Effector memory CD8-positive, alpha-beta T cell (primary cell): ENCODE data around the gene PHLPP1.

Experiments
- ATAC-seq: fragments of 150-1000 bp; cut with Tn5 transposase; replicated peaks from 2 replicates; pipeline ENCODE4 v1.10.0; 2021; ENCODE audit warnings: mild to moderate bottlenecking, moderate library complexity
- DNase-seq, 3 experiments: peaks; one replicate each; pipeline ENCODE4 v3.0.0; 2021
- H3K27ac Mint-ChIP-seq, 2 donors: one replicate each; pipeline ENCODE4 v1.8.0; 2022; ENCODE audit warnings: mild to moderate bottlenecking in 2 of 2, mixed read lengths in 2 of 2, moderate library complexity in 2 of 2
- H3K27me3 Mint-ChIP-seq, 2 donors: one replicate each; pipeline ENCODE4 v1.8.0; 2022; ENCODE audit warnings: mixed read lengths in 2 of 2
- H3K36me3 Mint-ChIP-seq: one replicate; pipeline ENCODE4 v1.8.0; 2022; ENCODE audit warnings: mild to moderate bottlenecking, moderate library complexity, mixed read lengths; ENCODE audit not compliant: insufficient read depth
- H3K4me1 Mint-ChIP-seq, 2 donors: one replicate each; pipeline ENCODE4 v1.8.0; 2022; ENCODE audit warnings: low read depth in 2 of 2, mixed read lengths in 2 of 2
- H3K4me3 Mint-ChIP-seq, 2 donors: one replicate each; pipeline ENCODE4 v1.8.0; 2022; ENCODE audit warnings: mild to moderate bottlenecking in 2 of 2, mixed read lengths in 2 of 2, moderate library complexity in 2 of 2
- H3K9me3 Mint-ChIP-seq, 2 donors: one replicate each; pipeline ENCODE4 v1.8.0; 2022; ENCODE audit warnings: mixed read lengths in 2 of 2

Gene PHLPP1

GRCh38 chr18:62876111-62876510, 160.8 kb downstream of the PHLPP1 start:
- H3K27ac Mint-ChIP-seq: no peak overlapping the region
- peaks cover 4% of the 10 kb centered on the region for H3K36me3 Mint-ChIP-seq
- no peaks in the 10 kb centered on the region for H3K9me3 Mint-ChIP-seq
- ATAC-seq: no peak
- H3K27me3 Mint-ChIP-seq: no peaks in the 10 kb centered on the region
- no peak overlapping the region for H3K4me3 Mint-ChIP-seq
- DNase-seq: no peak
- H3K4me1 Mint-ChIP-seq: peaks cover 0 to 12% of the 10 kb centered on the region in 2 donors

GRCh38 chr18:62876828-62877227, 161.5 kb downstream of the PHLPP1 start:
- ATAC-seq (no peak), DNase-seq (no peak)
- Mint-ChIP-seq H3K9me3 (no peaks in the 10 kb centered on the region), H3K27ac (no peak overlapping the region), H3K4me1 (peaks cover 3 to 16% of the 10 kb centered on the region in 2 donors), H3K4me3 (no peak overlapping the region), H3K27me3 (no peaks in the 10 kb centered on the region), H3K36me3 (peaks cover 4% of the 10 kb centered on the region)

GRCh38 chr18:62877411-62878221, 162.3 kb downstream of the PHLPP1 start:
- DNase-seq (no peak), ATAC-seq (no peak)
- H3K4me3 Mint-ChIP-seq: no peak overlapping the region
- H3K4me1 Mint-ChIP-seq: peaks cover 3 to 16% of the 10 kb centered on the region in 2 donors
- peaks cover 4% of the 10 kb centered on the region for H3K36me3 Mint-ChIP-seq
- H3K27ac Mint-ChIP-seq: no peak overlapping the region
- H3K27me3 Mint-ChIP-seq: no peaks in the 10 kb centered on the region
- H3K9me3 Mint-ChIP-seq: no peaks in the 10 kb centered on the region

DNA sequence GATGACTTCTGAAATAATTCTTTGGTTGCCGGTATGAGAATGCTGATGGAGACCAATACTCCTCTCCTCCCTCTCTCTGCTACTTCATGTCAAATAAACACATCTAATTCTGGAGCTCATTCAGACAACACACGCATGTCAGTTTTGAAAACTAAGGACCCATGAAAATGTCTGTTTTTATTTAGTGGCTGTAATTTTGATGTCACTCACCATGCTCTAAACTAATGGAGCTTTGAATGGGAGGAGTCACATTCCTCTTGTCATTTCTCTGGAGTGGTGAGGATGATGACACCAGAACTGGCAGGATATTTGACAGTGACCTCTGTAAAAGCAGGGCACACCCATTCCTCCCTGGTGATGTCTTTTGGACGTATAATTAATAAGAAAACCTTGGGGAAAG, 163.0 kb downstream of the PHLPP1 start:
- DNase-seq (no peak), ATAC-seq (no peak)
- no peaks in the 10 kb centered on the region for H3K27me3 Mint-ChIP-seq
- H3K27ac Mint-ChIP-seq: no peak overlapping the region
- H3K9me3 Mint-ChIP-seq: no peaks in the 10 kb centered on the region
- peaks cover 3 to 16% of the 10 kb centered on the region in 2 donors for H3K4me1 Mint-ChIP-seq
- H3K36me3 Mint-ChIP-seq: peaks cover 4% of the 10 kb centered on the region
- H3K4me3 Mint-ChIP-seq: no peak overlapping the region

DNA sequence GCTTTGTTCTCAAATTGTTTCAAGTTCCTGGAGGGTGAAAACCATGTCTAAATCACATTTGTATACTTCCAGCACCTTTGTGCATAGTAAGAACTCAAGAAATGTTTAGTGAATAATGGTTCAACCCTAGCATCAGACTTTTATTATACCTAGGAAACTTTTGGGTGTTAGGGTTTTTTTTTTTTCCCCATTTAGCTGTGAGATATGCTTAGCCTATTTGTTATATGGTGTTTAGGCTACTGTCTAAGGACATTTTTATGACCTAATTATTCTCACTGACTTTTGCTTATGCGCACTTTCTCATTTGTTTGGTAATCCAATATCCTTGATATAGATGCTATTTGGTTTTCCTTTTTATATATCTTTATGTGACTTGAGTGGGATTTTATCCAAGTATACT, 164.7 kb downstream of the PHLPP1 start:
- no peak overlapping the region for H3K27ac Mint-ChIP-seq
- no peaks in the 10 kb centered on the region for H3K36me3 Mint-ChIP-seq
- ATAC-seq (no peak), DNase-seq (no peak)
- no peak overlapping the region for H3K4me3 Mint-ChIP-seq
- no peaks in the 10 kb centered on the region for H3K27me3 Mint-ChIP-seq
- peaks cover 3 to 18% of the 10 kb centered on the region in 2 donors for H3K4me1 Mint-ChIP-seq
- no peaks in the 10 kb centered on the region for H3K9me3 Mint-ChIP-seq

DNA sequence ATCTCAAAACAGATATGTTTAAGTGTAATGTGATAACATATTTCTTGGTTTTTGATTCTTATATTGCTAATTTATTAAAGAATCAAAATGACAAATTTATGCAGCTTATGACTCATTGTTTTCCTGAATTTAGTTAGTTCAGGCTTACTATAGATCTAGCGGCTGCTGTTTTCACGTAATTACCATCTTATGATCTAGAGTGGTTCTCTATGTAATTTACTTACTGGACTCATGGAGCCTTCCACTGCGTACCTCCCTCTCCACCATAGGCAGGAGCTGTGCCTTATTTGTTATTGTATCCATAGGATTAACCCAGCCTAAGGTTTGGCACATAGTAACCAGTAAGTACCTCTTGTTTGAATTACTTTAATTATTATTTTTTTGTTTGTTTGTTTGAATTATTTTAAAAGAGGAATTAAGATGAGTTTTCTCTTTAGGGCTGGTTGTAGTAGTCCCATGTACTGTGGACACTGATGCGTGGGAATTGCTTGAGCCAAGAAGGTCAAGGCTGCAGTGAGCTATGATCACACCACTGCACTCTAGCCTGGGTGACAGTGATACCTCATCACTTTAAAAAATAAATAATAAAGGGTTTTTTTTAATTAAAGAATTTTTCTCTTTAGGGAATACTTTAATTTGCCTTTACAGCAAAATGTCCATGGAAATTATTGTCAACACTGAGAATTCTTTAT, 165.5 kb downstream of the PHLPP1 start:
- Mint-ChIP-seq H3K36me3 (no peaks in the 10 kb centered on the region), H3K27ac (no peak overlapping the region), H3K4me3 (no peak overlapping the region), H3K4me1 (peaks cover 3 to 22% of the 10 kb centered on the region in 2 donors), H3K9me3 (no peaks in the 10 kb centered on the region), H3K27me3 (no peaks in the 10 kb centered on the region)
- DNase-seq (no peak), ATAC-seq (no peak)

DNA sequence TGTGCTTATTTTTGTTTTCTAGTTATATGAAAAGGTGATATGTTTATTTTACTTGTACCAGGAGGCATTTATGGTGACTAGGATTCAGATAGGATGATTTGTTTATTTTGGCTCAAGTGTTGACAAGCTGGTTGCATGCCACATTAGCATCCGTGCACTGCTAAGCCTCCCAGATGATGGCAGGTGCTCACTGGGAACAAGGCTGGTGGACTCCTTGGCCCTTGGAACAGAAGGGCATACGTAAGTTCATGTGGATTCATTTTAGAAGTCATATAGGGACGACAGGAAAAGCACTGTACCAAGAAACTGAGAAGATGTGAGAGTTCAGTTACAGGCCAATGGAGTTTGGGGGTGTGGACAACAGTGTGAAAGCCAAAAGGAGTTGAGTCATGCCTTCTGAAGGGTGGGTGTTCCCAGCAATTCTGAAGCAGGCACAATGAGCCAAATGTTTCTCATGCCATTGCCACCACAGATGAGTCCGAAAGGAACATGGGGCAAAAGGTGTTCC, 166.2 kb downstream of the PHLPP1 start:
- ATAC-seq: no peak
- no peaks in the 10 kb centered on the region for H3K9me3 Mint-ChIP-seq
- no peak for DNase-seq
- no peaks in the 10 kb centered on the region for H3K27me3 Mint-ChIP-seq
- H3K27ac Mint-ChIP-seq: no peak overlapping the region
- no peaks in the 10 kb centered on the region for H3K36me3 Mint-ChIP-seq
- no peak overlapping the region for H3K4me3 Mint-ChIP-seq
- peaks cover 3 to 23% of the 10 kb centered on the region in 2 donors for H3K4me1 Mint-ChIP-seq

GRCh38 chr18:62883937-62884735, 168.8 kb downstream of the PHLPP1 start:
- peak; percentile 39 for ATAC-seq
- H3K4me3 Mint-ChIP-seq: no peak overlapping the region

GRCh38 chr18:62885804-62886203, 170.5 kb downstream of the PHLPP1 start:
- no peak for DNase-seq

More at GRCh38 chr18:62883937-62884735, 168.8 kb downstream of the PHLPP1 start:
- H3K36me3 Mint-ChIP-seq: no peaks in the 10 kb centered on the region
- H3K27ac Mint-ChIP-seq: no peak overlapping the region
- H3K27me3 Mint-ChIP-seq: no peaks in the 10 kb centered on the region
- no peaks in the 10 kb centered on the region for H3K9me3 Mint-ChIP-seq
- H3K4me1 Mint-ChIP-seq: peaks cover 3 to 23% of the 10 kb centered on the region in 2 donors
- DNase-seq: no peak

DNA sequence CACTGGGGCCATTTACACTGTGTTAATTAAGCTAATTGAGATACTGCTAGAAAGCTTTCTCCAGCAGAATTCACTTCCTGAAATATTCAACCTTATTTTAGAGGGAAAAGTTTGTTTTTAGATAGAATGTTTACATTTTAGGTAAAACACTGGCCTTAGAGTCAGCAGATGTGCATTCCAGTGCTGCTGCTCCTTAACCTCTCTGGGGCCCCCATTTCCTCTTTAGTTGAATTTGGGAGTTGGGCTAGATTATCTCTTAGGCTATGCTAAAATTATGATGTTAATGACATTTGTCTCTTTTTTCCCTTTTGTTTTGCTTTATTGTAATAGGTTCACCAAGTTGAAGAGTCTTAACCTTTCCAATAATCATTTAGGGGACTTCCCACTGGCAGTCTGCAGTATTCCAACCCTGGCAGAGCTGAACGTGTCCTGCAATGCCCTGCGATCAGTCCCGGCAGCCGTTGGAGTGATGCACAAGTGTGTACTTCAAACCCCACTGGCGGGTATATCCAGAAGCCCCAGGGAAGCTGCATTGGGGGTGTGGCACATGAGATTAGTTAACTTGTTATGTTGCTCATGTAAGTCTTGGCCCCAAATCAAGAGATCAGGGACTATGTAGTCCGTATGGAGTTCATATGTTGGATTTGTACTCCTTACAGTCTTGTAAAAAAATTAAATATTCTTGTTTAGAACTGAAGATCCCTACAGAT, 179.5 kb downstream of the PHLPP1 start:
- H3K4me1 Mint-ChIP-seq: no peaks in the 10 kb centered on the region
- H3K9me3 Mint-ChIP-seq: no peaks in the 10 kb centered on the region
- peaks cover 5% of the 10 kb centered on the region for H3K36me3 Mint-ChIP-seq
- no peak for DNase-seq
- H3K27me3 Mint-ChIP-seq: no peaks in the 10 kb centered on the region
- no peak for ATAC-seq
- no peak overlapping the region for H3K27ac Mint-ChIP-seq
- H3K4me3 Mint-ChIP-seq: no peak overlapping the region

More at GRCh38 chr18:62885804-62886203, 170.5 kb downstream of the PHLPP1 start:
- peak overlapping the region in 1 of 2 donors; percentile 8 for H3K27ac Mint-ChIP-seq
- no peaks in the 10 kb centered on the region for H3K27me3 Mint-ChIP-seq
- no peak for ATAC-seq
- peak overlapping the region; percentile 19 to 46 for H3K4me3 Mint-ChIP-seq
- no peaks in the 10 kb centered on the region for H3K9me3 Mint-ChIP-seq
- no peaks in the 10 kb centered on the region for H3K36me3 Mint-ChIP-seq
- peaks cover 3 to 18% of the 10 kb centered on the region in 2 donors for H3K4me1 Mint-ChIP-seq

GRCh38 chr18:62897153-62897552, 181.8 kb downstream of the PHLPP1 start:
- ATAC-seq: no peak

DNA sequence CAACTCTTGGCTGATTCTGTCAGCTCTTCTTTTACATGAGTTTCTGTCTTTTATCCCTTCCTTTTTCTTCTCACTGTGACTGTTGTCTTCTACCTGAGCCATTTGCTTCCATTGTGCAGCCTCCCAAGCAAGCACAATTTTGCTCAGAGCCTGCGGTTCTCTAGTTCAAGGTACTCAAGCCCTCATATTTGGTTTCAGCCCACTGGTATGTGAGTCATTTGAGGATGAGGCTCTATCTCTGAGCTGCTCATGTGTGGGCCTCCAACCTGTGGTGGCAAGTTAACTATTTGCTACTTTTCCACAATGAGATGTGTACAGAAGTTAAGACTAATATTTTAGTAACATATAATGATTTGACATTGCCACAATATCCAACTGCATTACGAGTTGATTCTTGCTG, 183.0 kb downstream of the PHLPP1 start:
- Mint-ChIP-seq H3K27ac (no peak overlapping the region), H3K4me3 (no peak overlapping the region)

More at GRCh38 chr18:62897153-62897552, 181.8 kb downstream of the PHLPP1 start:
- Mint-ChIP-seq H3K27me3 (no peaks in the 10 kb centered on the region), H3K4me3 (no peak overlapping the region), H3K27ac (no peak overlapping the region), H3K4me1 (no peaks in the 10 kb centered on the region), H3K9me3 (no peaks in the 10 kb centered on the region), H3K36me3 (peaks cover 9% of the 10 kb centered on the region)
- no peak for DNase-seq

GRCh38 chr18:62899534-62899933, 184.2 kb downstream of the PHLPP1 start:
- no peak overlapping the region for H3K4me3 Mint-ChIP-seq
- H3K9me3 Mint-ChIP-seq: no peaks in the 10 kb centered on the region
- DNase-seq: no peak
- H3K36me3 Mint-ChIP-seq: peaks cover 14% of the 10 kb centered on the region
- no peaks in the 10 kb centered on the region for H3K4me1 Mint-ChIP-seq
- no peak for ATAC-seq
- no peaks in the 10 kb centered on the region for H3K27me3 Mint-ChIP-seq
- H3K27ac Mint-ChIP-seq: no peak overlapping the region

More for the DNA sequence above, 183.0 kb downstream of the PHLPP1 start:
- H3K4me1 Mint-ChIP-seq: no peaks in the 10 kb centered on the region
- peaks cover 11% of the 10 kb centered on the region for H3K36me3 Mint-ChIP-seq
- no peaks in the 10 kb centered on the region for H3K9me3 Mint-ChIP-seq
- no peak for DNase-seq
- no peaks in the 10 kb centered on the region for H3K27me3 Mint-ChIP-seq
- ATAC-seq: no peak
